Measurements from ENCODE around the gene NFATC3. TPM values are rescaled to one million over a fixed set of nuclear protein-coding genes. Genes with fewer than 3 reads are reported as not detected.

NFATC3 gene
- total and polyA plus RNA-seq, 2 donors (not counting 1 experiment from before 2014, with no cell fraction given) = 33.4 to 115 TPM

DNA sequence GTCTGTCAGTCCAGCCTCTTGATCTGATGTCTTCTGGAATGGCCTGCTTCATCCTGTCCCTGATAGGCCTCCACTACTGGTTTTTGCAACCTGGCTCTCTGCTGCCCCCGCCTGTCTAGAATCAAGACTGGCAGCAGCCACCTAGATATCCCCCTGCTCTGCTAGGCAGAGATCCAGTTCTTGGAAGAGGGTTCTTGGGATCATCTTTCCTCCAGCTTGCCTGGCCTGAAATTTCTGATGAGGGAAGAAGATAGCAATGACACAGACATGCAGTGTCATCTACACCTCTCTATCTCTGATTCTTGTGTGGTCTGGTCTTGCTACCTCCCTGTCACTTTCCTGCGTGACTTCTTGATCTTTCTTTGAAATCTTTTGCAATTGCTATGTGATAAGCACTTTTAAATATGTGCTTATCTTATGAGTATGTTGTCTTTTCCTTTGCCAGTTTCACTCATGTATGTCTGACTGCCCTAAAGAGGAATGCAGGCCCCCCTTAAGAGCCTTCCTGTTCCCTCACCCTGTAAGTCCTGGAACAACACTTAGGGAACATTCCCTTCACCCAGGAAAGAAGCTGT is 20.3 kb upstream of the NFATC3 start:
- peak overlapping the region; percentile 33 for H3K27ac Mint-ChIP-seq
- peak; percentile 93 for ATAC-seq (ENCODE audit: low read depth)
- Histone ChIP-seq H3K79me2 (ENCODE audit: control insufficient read depth, insufficient read depth, low read length) (peaks cover 24% of the 10 kb centered on the region), H2AFZ (ENCODE audit: insufficient read depth, low read depth, low read length, poor library complexity, severe bottlenecking) (no peak overlapping the region), H3K27me3 (replicated peaks in 1 of 4; ENCODE audit: control extremely low read depth in 1 of 4, control insufficient read depth in 3 of 4, insufficient read depth in 4 of 4, low read length in 3 of 4) (no peaks in the 10 kb centered on the region), H3K4me2 (replicated peaks; ENCODE audit: low read depth, low read length, poor library complexity, severe bottlenecking) (peak overlapping the region; percentile 10), H3K9ac (ENCODE audit: low read length) (no peak overlapping the region), H3K9me3 (ENCODE audit: control extremely low read depth in 1 of 3, control insufficient read depth in 2 of 3, insufficient read depth in 1 of 3, low read length in 2 of 3) (no peaks in the 10 kb centered on the region), H3K4me1 (ENCODE audit: control insufficient read depth in 2 of 2, insufficient read depth in 2 of 2, low read length in 2 of 2) (peaks cover 9 to 22% of the 10 kb centered on the region in 2 donors), H4K20me1 (ENCODE audit: control insufficient read depth, insufficient read depth, low read length, poor library complexity, severe bottlenecking) (peaks cover 42% of the 10 kb centered on the region), H3K27ac (ENCODE audit: low read length in 2 of 2) (no peak overlapping the region), H3K4me3 (ENCODE audit: control extremely low read depth in 1 of 5, extremely low read depth in 1 of 5, insufficient read depth in 1 of 5, low read depth in 2 of 5, low read length in 4 of 5) (no peak overlapping the region), H3K36me3 (replicated peaks in 1 of 2; ENCODE audit: control extremely low read depth in 1 of 2, control insufficient read depth in 1 of 2, extremely low read depth in 1 of 2, insufficient read depth in 2 of 2, low read length in 1 of 2) (peaks cover 16 to 60% of the 10 kb centered on the region in 2 experiments)
- H3K9me3 Mint-ChIP-seq (ENCODE audit: insufficient read depth) = no peaks in the 10 kb centered on the region
- CTCF ChIA-PET = interaction anchor here (0.6 to 14.0 kb wide), 18 partner anchors 10 to 392 kb away, joined by 3 to 242 read pairs (median 6); partner anchors contain the start of genes NFATC3, NRN1L and PSMB10
- no peak overlapping the region for H3K4me3 Mint-ChIP-seq
- no peaks in the 10 kb centered on the region for H3K27me3 Mint-ChIP-seq
- TF ChIP-seq EZH2 (IDR thresholded peaks at IDR 0.05; ENCODE audit: borderline replicate concordance, insufficient read depth, low read depth, low read length, poor library complexity, severe bottlenecking) = no peak
- TF ChIP-seq, protein P1, sequence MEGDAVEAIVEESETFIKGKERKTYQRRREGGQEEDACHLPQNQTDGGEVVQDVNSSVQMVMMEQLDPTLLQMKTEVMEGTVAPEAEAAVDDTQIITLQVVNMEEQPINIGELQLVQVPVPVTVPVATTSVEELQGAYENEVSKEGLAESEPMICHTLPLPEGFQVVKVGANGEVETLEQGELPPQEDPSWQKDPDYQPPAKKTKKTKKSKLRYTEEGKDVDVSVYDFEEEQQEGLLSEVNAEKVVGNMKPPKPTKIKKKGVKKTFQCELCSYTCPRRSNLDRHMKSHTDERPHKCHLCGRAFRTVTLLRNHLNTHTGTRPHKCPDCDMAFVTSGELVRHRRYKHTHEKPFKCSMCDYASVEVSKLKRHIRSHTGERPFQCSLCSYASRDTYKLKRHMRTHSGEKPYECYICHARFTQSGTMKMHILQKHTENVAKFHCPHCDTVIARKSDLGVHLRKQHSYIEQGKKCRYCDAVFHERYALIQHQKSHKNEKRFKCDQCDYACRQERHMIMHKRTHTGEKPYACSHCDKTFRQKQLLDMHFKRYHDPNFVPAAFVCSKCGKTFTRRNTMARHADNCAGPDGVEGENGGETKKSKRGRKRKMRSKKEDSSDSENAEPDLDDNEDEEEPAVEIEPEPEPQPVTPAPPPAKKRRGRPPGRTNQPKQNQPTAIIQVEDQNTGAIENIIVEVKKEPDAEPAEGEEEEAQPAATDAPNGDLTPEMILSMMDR (IDR thresholded peaks at IDR 0.05) = peak; percentile 90
- intact Hi-C loops (cut with micrococcal nuclease) = loop anchor here (1.0 kb wide), 4 partner anchors 164 to 393 kb away; no protein-coding TSS in a partner anchor
- H3K4me1 Mint-ChIP-seq = peaks cover 23% of the 10 kb centered on the region
- 13% methylated on average over 1 of the region's 2 CpGs for WGBS (ENCODE audit: insufficient coverage)
- peak; percentile 74 for DNase-seq
- POLR2A ChIA-PET = interaction anchor here (0.7 to 2.0 kb wide), 4 partner anchors 19 to 192 kb away, joined by 3 to 6 read pairs (median 6); partner anchors contain the start of genes DUS2 and EDC4

DNA sequence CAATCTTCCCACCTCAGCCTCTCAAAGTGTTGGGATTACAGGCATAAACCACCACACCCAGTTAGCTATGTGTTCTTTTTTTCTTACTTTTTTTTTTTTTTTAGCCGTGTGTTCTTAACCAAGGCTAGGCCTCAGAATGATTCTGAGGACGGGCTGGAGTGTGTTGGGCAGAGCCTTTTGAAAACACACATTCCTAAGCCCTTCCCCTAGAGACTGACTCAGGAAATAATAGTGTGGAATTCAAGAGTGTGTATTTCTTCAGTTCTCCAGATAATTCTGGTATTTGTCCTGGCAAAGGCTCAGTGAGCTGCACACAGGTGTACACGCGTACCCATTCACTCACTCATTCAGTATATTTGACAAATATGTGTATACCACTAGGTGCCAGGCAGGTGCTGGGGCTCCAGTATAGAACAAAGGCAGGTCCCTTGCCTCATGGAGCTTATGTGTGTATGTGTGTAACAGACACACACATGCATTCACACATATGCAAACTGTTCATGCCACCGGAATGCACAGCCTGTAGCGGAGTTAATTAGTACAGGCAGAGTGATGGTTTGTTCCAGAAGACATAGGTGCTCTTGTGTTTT is 19.4 kb upstream of the NFATC3 start:
- ChIA-PET CTCF (interaction anchor here (0.6 to 14.0 kb wide), 17 partner anchors 10 to 393 kb away, joined by 3 to 242 read pairs (median 8); partner anchors contain the start of genes NFATC3, NRN1L and PSMB10), POLR2A (interaction anchor here (0.7 to 2.0 kb wide), 4 partner anchors 18 to 193 kb away, joined by 3 to 6 read pairs (median 6); partner anchors contain the start of genes DUS2 and EDC4)
- peaks cover 12 to 66% of the 10 kb centered on the region in 2 experiments for H3K36me3 ChIP-seq (replicated peaks in 1 of 2; ENCODE audit: control extremely low read depth in 1 of 2, control insufficient read depth in 1 of 2, extremely low read depth in 1 of 2, insufficient read depth in 2 of 2, low read length in 1 of 2)
- H3K27me3 ChIP-seq (replicated peaks in 1 of 4; ENCODE audit: control extremely low read depth in 1 of 4, control insufficient read depth in 3 of 4, insufficient read depth in 4 of 4, low read length in 3 of 4) = no peaks in the 10 kb centered on the region
- H2AFZ ChIP-seq (ENCODE audit: insufficient read depth, low read depth, low read length, poor library complexity, severe bottlenecking) = no peak overlapping the region
- H3K79me2 ChIP-seq (ENCODE audit: control insufficient read depth, insufficient read depth, low read length) = peaks cover 27% of the 10 kb centered on the region
- no peak overlapping the region for H3K4me3 ChIP-seq (ENCODE audit: control extremely low read depth in 1 of 5, extremely low read depth in 1 of 5, insufficient read depth in 1 of 5, low read depth in 2 of 5, low read length in 4 of 5)
- WGBS (ENCODE audit: insufficient coverage) = no CpG with 5 or more reads among the region's 6 CpGs
- intact Hi-C loops (cut with micrococcal nuclease) = no loop called here
- no peak for TF ChIP-seq EZH2 (IDR thresholded peaks at IDR 0.05; ENCODE audit: borderline replicate concordance, insufficient read depth, low read depth, low read length, poor library complexity, severe bottlenecking)
- TF ChIP-seq, protein P1 (IDR thresholded peaks at IDR 0.05) = no peak
- peaks cover 47% of the 10 kb centered on the region for H4K20me1 ChIP-seq (ENCODE audit: control insufficient read depth, insufficient read depth, low read length, poor library complexity, severe bottlenecking)
- no peak overlapping the region for H3K27ac ChIP-seq (ENCODE audit: low read length in 2 of 2)
- no peaks in the 10 kb centered on the region for H3K9me3 ChIP-seq (ENCODE audit: control extremely low read depth in 1 of 3, control insufficient read depth in 2 of 3, insufficient read depth in 1 of 3, low read length in 2 of 3)
- no peak overlapping the region for H3K27ac Mint-ChIP-seq
- H3K27me3 Mint-ChIP-seq = no peaks in the 10 kb centered on the region
- H3K9ac ChIP-seq (ENCODE audit: low read length) = no peak overlapping the region
- no peak for ATAC-seq (ENCODE audit: low read depth)
- H3K4me2 ChIP-seq (replicated peaks; ENCODE audit: low read depth, low read length, poor library complexity, severe bottlenecking) = no peak overlapping the region
- DNase-seq = no peak
- H3K4me1 Mint-ChIP-seq = peaks cover 32% of the 10 kb centered on the region
- H3K9me3 Mint-ChIP-seq (ENCODE audit: insufficient read depth) = no peaks in the 10 kb centered on the region
- H3K4me1 ChIP-seq (ENCODE audit: control insufficient read depth in 2 of 2, insufficient read depth in 2 of 2, low read length in 2 of 2) = peaks cover 18 to 31% of the 10 kb centered on the region in 2 donors
- H3K4me3 Mint-ChIP-seq = no peak overlapping the region

Data from B cell (primary cell).